Parathyroid adenoma (tissue), 2 donors: ENCODE measurements around the gene ZNF580.

Source experiments
- H2AFZ ChIP-seq: fragments of 300-600 bp; sonication (generic); one replicate; pipeline ENCODE4 v1.7.0; 2017; ENCODE audit warnings: antibody characterized with exemption, mild to moderate bottlenecking
- H3K27ac ChIP-seq: fragments of 300-600 bp; sonication (generic); one replicate; pipeline ENCODE4 v1.7.0; 2017
- H3K27me3 ChIP-seq: fragments of 300-600 bp; sonication (generic); one replicate; pipeline ENCODE4 v1.7.0; 2017; ENCODE audit warnings: low read length; ENCODE audit not compliant: control insufficient read depth, insufficient read depth
- H3K36me3 ChIP-seq: fragments of 300-600 bp; sonication (generic); one replicate; pipeline ENCODE4 v1.7.0; 2017; ENCODE audit warnings: low read length; ENCODE audit not compliant: control insufficient read depth, insufficient read depth
- H3K4me1 ChIP-seq: fragments of 300-600 bp; sonication (generic); one replicate; pipeline ENCODE4 v1.7.0; 2017; ENCODE audit warnings: control low read depth
- H3K4me2 ChIP-seq: fragments of 300-600 bp; sonication (generic); one replicate; pipeline ENCODE4 v1.7.0; 2017; ENCODE audit warnings: low read length
- H3K4me3 ChIP-seq: fragments of 300-600 bp; sonication (generic); one replicate; pipeline ENCODE4 v1.7.0; 2017; ENCODE audit warnings: low read depth, low read length
- H3K79me2 ChIP-seq: fragments of 300-600 bp; sonication (generic); one replicate; pipeline ENCODE4 v1.7.0; 2017; ENCODE audit warnings: control low read depth
- H3K9ac ChIP-seq: fragments of 300-600 bp; sonication (generic); one replicate; pipeline ENCODE4 v1.7.0; 2017; ENCODE audit warnings: mild to moderate bottlenecking
- H3K9me3 ChIP-seq: fragments of 300-600 bp; sonication (generic); one replicate; pipeline ENCODE4 v1.7.0; 2017; ENCODE audit warnings: low read length; ENCODE audit not compliant: control insufficient read depth
- CTCF ChIP-seq: fragments of 300-600 bp; sonication (generic); IDR thresholded peaks from one replicate; pipeline ENCODE4 v1.7.0; 2017; ENCODE audit warnings: antibody characterized with exemption, mild to moderate bottlenecking
- donor health status: primary hyperparathyroidism.

ZNF580 gene

GRCh38 chr19:55675661-55676354 lies 35.0 kb downstream of the ZNF580 start:
- H3K4me3 ChIP-seq, result peak overlapping the region; percentile 79
- TF ChIP-seq CTCF, result no peak
- peak overlapping the region; percentile 19 for H2AFZ ChIP-seq
- peaks cover 33% of the 10 kb centered on the region for H3K79me2 ChIP-seq
- no peaks in the 10 kb centered on the region for H3K27me3 ChIP-seq
- H3K27ac ChIP-seq, result peak overlapping the region; percentile 68
- no peaks in the 10 kb centered on the region for H3K9me3 ChIP-seq
- peaks cover 39% of the 10 kb centered on the region for H3K4me1 ChIP-seq
- H3K36me3 ChIP-seq, result no peaks in the 10 kb centered on the region
- peak overlapping the region; percentile 31 for H3K9ac ChIP-seq
- peak overlapping the region; percentile 89 for H3K4me2 ChIP-seq

- no peaks in the 10 kb centered on the region for H3K27me3 ChIP-seq
- no peaks in the 10 kb centered on the region for H3K9me3 ChIP-seq
- H3K4me3 ChIP-seq, result peak overlapping the region; percentile 79
- H3K4me2 ChIP-seq, result peak overlapping the region; percentile 89
- no peak for TF ChIP-seq CTCF
- H3K36me3 ChIP-seq, result no peaks in the 10 kb centered on the region
- peak overlapping the region; percentile 61 for H3K27ac ChIP-seq
- H3K9ac ChIP-seq, result no peak overlapping the region
- H2AFZ ChIP-seq, result no peak overlapping the region
- H3K4me1 ChIP-seq, result peaks cover 39% of the 10 kb centered on the region
- peaks cover 38% of the 10 kb centered on the region for H3K79me2 ChIP-seq
These were observed 35.6 kb downstream of the ZNF580 start for GRCh38 chr19:55676383-55676782.

- Histone ChIP-seq H3K9me3 (no peaks in the 10 kb centered on the region), H3K27ac (peak overlapping the region; percentile 61), H3K4me1 (peaks cover 39% of the 10 kb centered on the region), H3K36me3 (no peaks in the 10 kb centered on the region), H3K27me3 (no peaks in the 10 kb centered on the region), H2AFZ (no peak overlapping the region), H3K79me2 (peaks cover 42% of the 10 kb centered on the region), H3K4me2 (peak overlapping the region; percentile 89), H3K9ac (no peak overlapping the region), H3K4me3 (peak overlapping the region; percentile 79)
- no peak for TF ChIP-seq CTCF
These were observed 36.2 kb downstream of the ZNF580 start for GRCh38 chr19:55676889-55677505.

- Histone ChIP-seq H3K4me2 (peak overlapping the region; percentile 89), H3K9ac (no peak overlapping the region), H3K4me1 (peaks cover 39% of the 10 kb centered on the region), H3K27me3 (no peaks in the 10 kb centered on the region), H3K36me3 (no peaks in the 10 kb centered on the region), H3K4me3 (peak overlapping the region; percentile 79), H3K9me3 (no peaks in the 10 kb centered on the region), H2AFZ (no peak overlapping the region), H3K79me2 (peaks cover 45% of the 10 kb centered on the region), H3K27ac (peak overlapping the region; percentile 61)
- no peak for TF ChIP-seq CTCF
These were observed 36.8 kb downstream of the ZNF580 start for GRCh38 chr19:55677572-55678028.
